ENCODE results near the gene ZNF330. TPM values are rescaled to one million over a fixed set of nuclear protein-coding genes. Genes with fewer than 3 reads are reported as not detected.

The ZNF330 gene
- polyA plus RNA-seq, 2 of the 4 experiments (the other 2 are of a cell fraction), result 34.9 to 45.0 TPM

DNA sequence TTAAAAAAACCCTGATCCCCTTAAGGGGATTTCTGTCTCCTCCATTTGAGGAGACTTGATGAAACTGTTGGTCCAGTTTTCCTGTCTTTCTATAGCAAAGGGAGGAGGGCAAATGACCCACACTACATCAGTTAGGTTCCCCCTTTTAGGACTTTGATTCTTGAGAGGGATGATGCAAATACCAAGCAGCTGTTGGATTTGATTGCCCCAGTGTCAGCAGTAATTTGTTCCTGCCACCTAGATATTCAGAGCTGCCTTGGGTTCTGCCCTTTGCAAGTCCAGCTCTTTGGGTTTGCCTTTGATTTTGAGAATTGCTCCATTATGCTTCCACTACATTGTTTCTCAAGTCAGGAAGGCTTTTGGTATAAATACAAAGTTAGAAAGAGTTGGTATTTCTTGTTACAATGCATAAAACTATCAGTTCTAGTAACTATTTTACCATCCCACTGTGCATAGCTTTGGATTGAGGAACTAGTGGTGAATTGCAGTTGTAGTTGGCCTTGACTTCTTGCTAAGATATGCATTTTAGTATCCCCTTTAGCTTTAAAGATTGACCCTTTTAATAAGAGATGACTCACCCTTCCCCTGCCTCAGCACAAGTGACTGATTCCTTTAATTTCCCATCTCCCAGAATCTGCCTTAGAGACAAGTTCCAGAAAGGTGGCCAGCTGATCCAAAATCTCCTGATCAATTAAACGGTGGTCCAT, 24.3 kb upstream of the ZNF330 start:
- no peak for DNase-seq (ENCODE audit: low read depth in 1 of 2, low spot score in 1 of 2)
- Histone ChIP-seq H3K4me1 (no peaks in the 10 kb centered on the region), H3K27ac (no peak overlapping the region), H3K4me2 (no peak overlapping the region), H3K4me3 (no peak overlapping the region), H3K9me3 (peaks cover 3% of the 10 kb centered on the region; the same call in 1 of the 3 replicates)
- ChIA-PET CTCF (no interaction called here), POLR2A (no interaction called here)
- TF ChIP-seq ZSCAN20 (CRISPR knock-in tag; IDR thresholded peaks at IDR 0.05) (no peak), CHD2 (IDR thresholded peaks at IDR 0.05; ENCODE audit: low read length, partially characterized antibody) (no peak), RNF2 (IDR thresholded peaks at IDR 0.05; ENCODE audit: borderline replicate concordance, low read depth) (no peak), RFX5 (IDR thresholded peaks at IDR 0.05) (no peak), PHF8 (IDR thresholded peaks at IDR 0.05; ENCODE audit: borderline replicate concordance, low read depth) (no peak), FOSL2 (IDR thresholded peaks at IDR 0.05) (no peak), FOSL2 (CRISPR knock-in tag; IDR thresholded peaks at IDR 0.05) (no peak), EHF (CRISPR knock-in tag; IDR thresholded peaks at IDR 0.05) (no peak), ESRRA (IDR thresholded peaks at IDR 0.05; ENCODE audit: borderline replicate concordance, low read length) (no peak), ZC3H11A (IDR thresholded peaks at IDR 0.05) (no peak)
- TF ChIP-seq, protein P1, sequence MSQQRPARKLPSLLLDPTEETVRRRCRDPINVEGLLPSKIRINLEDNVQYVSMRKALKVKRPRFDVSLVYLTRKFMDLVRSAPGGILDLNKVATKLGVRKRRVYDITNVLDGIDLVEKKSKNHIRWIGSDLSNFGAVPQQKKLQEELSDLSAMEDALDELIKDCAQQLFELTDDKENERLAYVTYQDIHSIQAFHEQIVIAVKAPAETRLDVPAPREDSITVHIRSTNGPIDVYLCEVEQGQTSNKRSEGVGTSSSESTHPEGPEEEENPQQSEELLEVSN (IDR thresholded peaks at IDR 0.05; ENCODE audit: borderline replicate concordance, low read depth), result no peak
- TF ChIP-seq, protein P2, sequence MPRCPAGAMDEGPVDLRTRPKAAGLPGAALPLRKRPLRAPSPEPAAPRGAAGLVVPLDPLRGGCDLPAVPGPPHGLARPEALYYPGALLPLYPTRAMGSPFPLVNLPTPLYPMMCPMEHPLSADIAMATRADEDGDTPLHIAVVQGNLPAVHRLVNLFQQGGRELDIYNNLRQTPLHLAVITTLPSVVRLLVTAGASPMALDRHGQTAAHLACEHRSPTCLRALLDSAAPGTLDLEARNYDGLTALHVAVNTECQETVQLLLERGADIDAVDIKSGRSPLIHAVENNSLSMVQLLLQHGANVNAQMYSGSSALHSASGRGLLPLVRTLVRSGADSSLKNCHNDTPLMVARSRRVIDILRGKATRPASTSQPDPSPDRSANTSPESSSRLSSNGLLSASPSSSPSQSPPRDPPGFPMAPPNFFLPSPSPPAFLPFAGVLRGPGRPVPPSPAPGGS (IDR thresholded peaks at IDR 0.05), result no peak
- TF ChIP-seq, protein P3, sequence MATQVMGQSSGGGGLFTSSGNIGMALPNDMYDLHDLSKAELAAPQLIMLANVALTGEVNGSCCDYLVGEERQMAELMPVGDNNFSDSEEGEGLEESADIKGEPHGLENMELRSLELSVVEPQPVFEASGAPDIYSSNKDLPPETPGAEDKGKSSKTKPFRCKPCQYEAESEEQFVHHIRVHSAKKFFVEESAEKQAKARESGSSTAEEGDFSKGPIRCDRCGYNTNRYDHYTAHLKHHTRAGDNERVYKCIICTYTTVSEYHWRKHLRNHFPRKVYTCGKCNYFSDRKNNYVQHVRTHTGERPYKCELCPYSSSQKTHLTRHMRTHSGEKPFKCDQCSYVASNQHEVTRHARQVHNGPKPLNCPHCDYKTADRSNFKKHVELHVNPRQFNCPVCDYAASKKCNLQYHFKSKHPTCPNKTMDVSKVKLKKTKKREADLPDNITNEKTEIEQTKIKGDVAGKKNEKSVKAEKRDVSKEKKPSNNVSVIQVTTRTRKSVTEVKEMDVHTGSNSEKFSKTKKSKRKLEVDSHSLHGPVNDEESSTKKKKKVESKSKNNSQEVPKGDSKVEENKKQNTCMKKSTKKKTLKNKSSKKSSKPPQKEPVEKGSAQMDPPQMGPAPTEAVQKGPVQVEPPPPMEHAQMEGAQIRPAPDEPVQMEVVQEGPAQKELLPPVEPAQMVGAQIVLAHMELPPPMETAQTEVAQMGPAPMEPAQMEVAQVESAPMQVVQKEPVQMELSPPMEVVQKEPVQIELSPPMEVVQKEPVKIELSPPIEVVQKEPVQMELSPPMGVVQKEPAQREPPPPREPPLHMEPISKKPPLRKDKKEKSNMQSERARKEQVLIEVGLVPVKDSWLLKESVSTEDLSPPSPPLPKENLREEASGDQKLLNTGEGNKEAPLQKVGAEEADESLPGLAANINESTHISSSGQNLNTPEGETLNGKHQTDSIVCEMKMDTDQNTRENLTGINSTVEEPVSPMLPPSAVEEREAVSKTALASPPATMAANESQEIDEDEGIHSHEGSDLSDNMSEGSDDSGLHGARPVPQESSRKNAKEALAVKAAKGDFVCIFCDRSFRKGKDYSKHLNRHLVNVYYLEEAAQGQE (IDR thresholded peaks at IDR 0.05), result no peak
- TF ChIP-seq, protein P4, sequence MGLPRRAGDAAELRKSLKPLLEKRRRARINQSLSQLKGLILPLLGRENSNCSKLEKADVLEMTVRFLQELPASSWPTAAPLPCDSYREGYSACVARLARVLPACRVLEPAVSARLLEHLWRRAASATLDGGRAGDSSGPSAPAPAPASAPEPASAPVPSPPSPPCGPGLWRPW (IDR thresholded peaks at IDR 0.05), result no peak
- 0% methylated on average over 1 of the region's 1 CpG for WGBS (ENCODE audit: missing lambda C conversion rate)
- FAIRE-seq, result no peak
- ATAC-seq, result no peak

DNA sequence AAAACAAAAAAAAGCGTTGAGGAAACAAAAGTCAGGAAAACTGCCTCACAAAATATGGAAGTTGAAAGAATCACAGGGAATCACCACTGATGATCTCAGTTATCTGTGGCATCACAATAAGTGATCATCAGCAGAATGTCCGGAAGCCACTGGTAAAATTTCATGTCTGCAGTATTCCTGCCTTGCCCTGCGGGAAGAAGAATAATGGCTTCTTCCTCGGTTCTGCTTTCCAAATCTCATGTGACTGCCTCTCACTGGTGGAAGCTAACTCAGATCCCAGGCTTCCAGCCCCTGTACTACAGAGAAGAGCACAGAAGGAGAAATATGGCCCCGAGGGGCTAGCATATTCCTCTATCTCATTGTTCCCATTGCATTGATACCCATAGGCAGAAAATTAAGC, 12.7 kb upstream of the ZNF330 start:
- ATAC-seq (no peak), DNase-seq (ENCODE audit: low read depth in 1 of 2, low spot score in 1 of 2) (no peak), FAIRE-seq (no peak)
- 55% methylated on average over 5 of the region's 5 CpGs for WGBS (ENCODE audit: missing lambda C conversion rate)
- H3K27ac ChIP-seq, result no peak overlapping the region
- no peaks in the 10 kb centered on the region for H3K9me3 ChIP-seq
- POLR2A ChIA-PET, result no interaction called here
- CTCF ChIA-PET, result no interaction called here
- H3K4me3 ChIP-seq, result no peak overlapping the region
- H3K4me2 ChIP-seq, result no peak overlapping the region; the same call in 2 of the 3 replicates
- no peaks in the 10 kb centered on the region for H3K4me1 ChIP-seq
- TF ChIP-seq, protein P5, sequence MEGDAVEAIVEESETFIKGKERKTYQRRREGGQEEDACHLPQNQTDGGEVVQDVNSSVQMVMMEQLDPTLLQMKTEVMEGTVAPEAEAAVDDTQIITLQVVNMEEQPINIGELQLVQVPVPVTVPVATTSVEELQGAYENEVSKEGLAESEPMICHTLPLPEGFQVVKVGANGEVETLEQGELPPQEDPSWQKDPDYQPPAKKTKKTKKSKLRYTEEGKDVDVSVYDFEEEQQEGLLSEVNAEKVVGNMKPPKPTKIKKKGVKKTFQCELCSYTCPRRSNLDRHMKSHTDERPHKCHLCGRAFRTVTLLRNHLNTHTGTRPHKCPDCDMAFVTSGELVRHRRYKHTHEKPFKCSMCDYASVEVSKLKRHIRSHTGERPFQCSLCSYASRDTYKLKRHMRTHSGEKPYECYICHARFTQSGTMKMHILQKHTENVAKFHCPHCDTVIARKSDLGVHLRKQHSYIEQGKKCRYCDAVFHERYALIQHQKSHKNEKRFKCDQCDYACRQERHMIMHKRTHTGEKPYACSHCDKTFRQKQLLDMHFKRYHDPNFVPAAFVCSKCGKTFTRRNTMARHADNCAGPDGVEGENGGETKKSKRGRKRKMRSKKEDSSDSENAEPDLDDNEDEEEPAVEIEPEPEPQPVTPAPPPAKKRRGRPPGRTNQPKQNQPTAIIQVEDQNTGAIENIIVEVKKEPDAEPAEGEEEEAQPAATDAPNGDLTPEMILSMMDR (IDR thresholded peaks at IDR 0.05), result no peak
- TF ChIP-seq KDM1A (IDR thresholded peaks at IDR 0.05; ENCODE audit: low read depth) (no peak), NFE2L2 (conservative IDR thresholded peaks at IDR 0.05; ENCODE audit: low read length) (no peak), SREBF2 (IDR thresholded peaks at IDR 0.05) (no peak), CBX8 (IDR thresholded peaks at IDR 0.05) (no peak), RFX5 (IDR thresholded peaks at IDR 0.05) (no peak), HEYL (CRISPR knock-in tag; IDR thresholded peaks at IDR 0.05) (no peak), HOXA7 (CRISPR knock-in tag; IDR thresholded peaks at IDR 0.05) (no peak), TP53 (CRISPR knock-in tag; IDR thresholded peaks at IDR 0.05) (no peak), RNF2 (IDR thresholded peaks at IDR 0.05; ENCODE audit: borderline replicate concordance, low read depth) (no peak), HOXB5 (CRISPR knock-in tag; IDR thresholded peaks at IDR 0.05) (no peak), EP300 (IDR thresholded peaks at IDR 0.05) (no peak), PHF8 (IDR thresholded peaks at IDR 0.05; ENCODE audit: borderline replicate concordance, low read depth) (no peak), RAD21 (conservative IDR thresholded peaks at IDR 0.05 in 1 of 2, IDR thresholded peaks at IDR 0.05 in 1 of 2) (no peak)
- TF ChIP-seq, protein P6, sequence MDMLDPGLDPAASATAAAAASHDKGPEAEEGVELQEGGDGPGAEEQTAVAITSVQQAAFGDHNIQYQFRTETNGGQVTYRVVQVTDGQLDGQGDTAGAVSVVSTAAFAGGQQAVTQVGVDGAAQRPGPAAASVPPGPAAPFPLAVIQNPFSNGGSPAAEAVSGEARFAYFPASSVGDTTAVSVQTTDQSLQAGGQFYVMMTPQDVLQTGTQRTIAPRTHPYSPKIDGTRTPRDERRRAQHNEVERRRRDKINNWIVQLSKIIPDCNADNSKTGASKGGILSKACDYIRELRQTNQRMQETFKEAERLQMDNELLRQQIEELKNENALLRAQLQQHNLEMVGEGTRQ (IDR thresholded peaks at IDR 0.05), result no peak
- TF ChIP-seq, protein P1 (IDR thresholded peaks at IDR 0.05; ENCODE audit: borderline replicate concordance, low read depth), result no peak
- TF ChIP-seq, protein P7, sequence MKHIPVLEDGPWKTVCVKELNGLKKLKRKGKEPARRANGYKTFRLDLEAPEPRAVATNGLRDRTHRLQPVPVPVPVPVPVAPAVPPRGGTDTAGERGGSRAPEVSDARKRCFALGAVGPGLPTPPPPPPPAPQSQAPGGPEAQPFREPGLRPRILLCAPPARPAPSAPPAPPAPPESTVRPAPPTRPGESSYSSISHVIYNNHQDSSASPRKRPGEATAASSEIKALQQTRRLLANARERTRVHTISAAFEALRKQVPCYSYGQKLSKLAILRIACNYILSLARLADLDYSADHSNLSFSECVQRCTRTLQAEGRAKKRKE (CRISPR knock-in tag; IDR thresholded peaks at IDR 0.05; ENCODE audit: low read depth), result no peak
